ENCODE results near the gene STEAP2.
A peak's percentile ranks its signal among the peaks of the same experiment; 100 is the strongest.
"Not testable (repeated sequence)": the region's sequence is repeated elsewhere in the genome, so short reads cannot be mapped to it uniquely, and the experiment has no call there.

STEAP2 gene

DNA sequence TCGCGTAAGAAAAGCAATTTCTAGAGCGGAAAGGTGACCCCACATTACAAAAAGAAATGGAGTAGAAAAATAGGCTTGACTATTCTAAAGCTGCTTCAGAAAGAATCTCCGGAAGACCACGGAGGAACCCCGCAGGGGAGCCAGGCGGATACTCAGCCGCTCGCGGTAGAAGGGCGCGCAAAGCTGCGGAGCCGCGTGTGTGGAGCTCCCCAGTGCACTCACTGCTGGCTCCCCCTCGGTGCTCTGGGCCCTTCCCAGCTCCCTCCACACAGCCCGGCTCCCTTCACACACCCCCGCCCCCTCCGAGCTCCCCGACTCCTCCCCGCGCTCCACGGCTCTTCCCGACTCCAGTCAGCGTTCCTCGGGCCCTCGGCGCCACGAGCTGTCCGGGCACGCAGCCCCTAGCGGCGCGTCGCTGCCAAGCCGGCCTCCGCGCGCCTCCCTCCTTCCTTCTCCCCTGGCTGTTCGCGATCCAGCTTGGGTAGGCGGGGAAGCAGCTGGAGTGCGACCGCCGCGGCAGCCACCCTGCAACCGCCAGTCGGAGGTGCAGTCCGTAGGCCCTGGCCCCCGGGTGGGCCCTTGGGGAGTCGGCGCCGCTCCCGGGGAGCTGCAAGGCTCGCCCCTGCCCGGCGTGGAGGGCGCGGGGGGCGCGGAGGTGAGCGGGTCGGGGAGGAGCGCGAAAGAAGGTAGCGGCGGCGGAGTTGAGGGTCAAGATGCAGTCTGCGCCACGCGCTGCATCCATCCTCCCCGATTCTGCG, at the start of gene STEAP2:
Gene STEAP2, plus strand, starts transcription at position 350 of the 758 bp plus-strand sequence. CDS start 13,343 bp downstream, outside the sequence.
- peak; percentile 56 for DNase-seq

GRCh38 chr7:90163534-90163933, 48.0 kb upstream of the STEAP2 start:
- no peak for DNase-seq

GRCh38 chr7:90165724-90166123, 45.8 kb upstream of the STEAP2 start:
- DNase-seq: no peak

DNA sequence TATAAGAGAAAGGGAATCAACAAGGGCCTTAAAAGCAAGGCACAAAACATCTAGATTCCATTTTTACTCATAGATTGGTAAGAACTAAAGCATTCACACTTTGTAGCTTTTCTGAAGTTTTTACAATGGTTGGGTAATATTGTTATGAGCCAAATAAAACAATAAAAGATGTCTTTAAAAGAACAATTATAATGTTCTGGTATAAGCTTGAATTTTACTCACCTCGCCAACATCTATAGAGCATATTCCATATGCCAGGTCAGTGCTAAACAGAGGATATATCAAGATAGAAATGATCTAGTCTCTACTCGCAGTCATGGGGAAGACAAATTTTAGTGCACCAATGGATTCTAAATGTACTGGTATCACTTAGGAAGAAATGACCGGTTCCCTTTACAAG, 45.4 kb upstream of the STEAP2 start:
- no peak for DNase-seq

- DNase-seq: no peak
These were observed 44.2 kb upstream of the STEAP2 start for GRCh38 chr7:90167361-90167760.

DNA sequence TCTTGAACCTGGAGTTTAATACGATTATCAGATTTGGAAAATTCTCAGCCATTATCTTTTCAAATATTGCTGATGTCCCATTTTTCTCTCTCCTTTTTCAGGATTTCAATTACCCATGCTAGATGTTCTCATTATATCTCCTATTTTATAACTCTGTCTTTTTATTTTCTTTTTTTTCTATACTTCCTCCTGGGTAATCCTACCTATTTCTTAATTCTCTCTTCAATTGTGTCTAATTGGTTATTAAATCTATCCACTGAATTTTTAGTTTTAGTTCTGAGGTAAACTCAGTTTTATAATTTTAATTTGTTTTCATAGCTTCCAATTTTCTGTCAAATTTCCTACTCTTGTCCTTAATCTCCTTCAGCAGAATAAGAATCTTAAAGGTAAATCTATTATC, 41.6 kb upstream of the STEAP2 start:
- no peak for DNase-seq

GRCh38 chr7:90172121-90172520, 39.4 kb upstream of the STEAP2 start:
- no peak for DNase-seq

GRCh38 chr7:90172624-90173023, 38.9 kb upstream of the STEAP2 start:
- no peak for DNase-seq

DNA sequence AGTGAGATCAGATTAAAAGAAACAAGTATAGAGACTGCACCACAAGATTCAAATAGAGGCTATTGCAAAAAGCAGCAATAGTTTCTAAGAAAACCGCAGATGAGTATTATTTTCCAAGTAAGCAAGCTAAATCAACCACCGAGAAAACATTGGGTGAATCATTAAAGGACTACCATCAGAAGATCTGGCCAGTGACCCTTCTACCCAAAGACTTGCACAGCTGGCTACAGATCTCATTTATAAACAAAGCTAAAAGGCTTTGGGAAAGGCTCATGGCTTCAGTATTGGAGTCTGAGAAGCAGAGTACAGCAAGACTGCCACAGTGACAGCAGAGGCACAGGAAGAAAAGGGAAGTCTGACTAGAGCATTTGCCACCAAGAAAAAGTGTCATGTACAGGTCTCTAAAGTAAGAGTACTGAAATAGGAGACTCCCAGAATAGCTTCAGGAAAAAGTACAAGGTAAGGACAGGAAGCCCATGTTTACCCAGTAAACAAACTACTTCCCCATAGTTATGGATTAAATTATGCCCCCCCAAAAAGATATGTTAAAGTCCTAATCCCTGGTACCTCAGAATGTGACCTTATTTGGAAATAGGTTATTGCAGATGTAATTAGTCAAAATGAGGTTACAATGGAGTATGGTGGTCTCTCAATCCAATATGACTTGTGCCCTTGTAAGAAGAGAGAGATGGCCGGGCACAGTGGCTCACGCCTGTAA, 38.3 kb upstream of the STEAP2 start:
- no peak for DNase-seq

DNA sequence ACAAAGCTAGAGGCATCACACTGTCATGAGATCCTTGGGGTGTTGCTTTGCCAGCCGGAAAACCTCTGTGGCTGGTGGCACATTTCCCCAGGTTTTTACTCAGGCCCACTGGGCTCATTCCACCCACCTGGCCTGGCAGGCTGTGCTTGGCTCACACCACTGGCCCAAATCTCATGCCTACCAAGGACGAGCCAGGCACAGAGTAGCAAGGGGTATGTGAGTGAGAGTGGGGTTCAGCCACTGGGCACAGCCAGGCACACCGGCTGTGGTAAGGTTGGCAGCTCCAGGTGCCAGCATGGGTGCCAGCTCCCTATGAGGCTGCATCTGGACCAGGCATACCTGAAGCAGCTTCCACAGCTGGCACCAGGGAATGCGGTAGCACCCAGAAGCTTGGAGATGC, 35.9 kb upstream of the STEAP2 start:
- DNase-seq: no peak

GRCh38 chr7:90176195-90176594, 35.3 kb upstream of the STEAP2 start:
- DNase-seq: no peak

GRCh38 chr7:90178166-90178565, 33.4 kb upstream of the STEAP2 start:
- no peak for DNase-seq

DNA sequence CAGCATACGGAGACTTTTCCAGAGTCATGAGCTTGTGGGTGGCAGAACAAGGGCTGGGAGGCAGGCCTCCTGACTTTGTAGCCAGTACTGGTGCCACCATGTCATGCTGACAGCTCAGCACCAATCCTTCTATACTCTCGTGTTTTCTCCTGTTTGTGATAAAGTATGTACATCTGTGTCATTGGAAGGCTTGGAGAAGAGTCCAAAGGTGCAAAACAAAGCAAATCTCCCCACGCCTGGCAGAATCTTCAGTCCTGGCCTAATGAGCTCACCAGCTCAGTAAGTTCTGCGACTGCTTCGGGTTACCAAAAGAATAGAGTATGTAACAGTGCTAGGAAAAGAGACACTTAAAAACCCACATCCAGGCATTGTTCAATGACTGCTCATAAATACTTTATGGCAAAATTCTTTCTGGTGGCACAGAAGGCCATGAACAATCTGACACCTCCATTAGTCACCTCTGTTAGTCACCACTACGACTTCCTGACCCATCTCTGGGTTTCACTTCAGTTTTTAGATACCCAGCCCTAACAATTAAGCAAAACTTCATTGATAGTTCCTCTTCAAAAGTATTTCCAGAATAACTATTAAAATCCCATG, 32.8 kb upstream of the STEAP2 start:
- DNase-seq: peak; percentile 16

GRCh38 chr7:90180011-90180585, 31.4 kb upstream of the STEAP2 start:
- no peak for DNase-seq

DNA sequence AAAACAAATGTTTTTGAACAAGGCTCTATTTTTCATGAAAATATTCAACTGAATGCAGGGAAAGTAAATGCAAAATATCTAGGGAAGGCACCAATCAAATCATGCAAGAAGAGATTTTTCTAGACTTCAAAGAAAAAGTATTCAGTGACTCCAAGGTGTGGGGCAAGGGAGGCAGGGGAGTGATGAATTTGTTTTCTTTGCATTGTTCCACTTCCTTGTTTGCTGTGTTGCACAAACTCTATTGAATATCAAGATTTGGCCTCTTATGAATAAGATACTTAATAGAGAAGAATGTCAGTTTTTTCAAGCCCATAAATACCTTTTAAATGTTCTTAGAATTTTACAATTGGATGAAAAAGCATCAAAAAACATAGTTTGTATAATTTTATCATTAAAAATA, 30.9 kb upstream of the STEAP2 start:
- no peak for DNase-seq

DNA sequence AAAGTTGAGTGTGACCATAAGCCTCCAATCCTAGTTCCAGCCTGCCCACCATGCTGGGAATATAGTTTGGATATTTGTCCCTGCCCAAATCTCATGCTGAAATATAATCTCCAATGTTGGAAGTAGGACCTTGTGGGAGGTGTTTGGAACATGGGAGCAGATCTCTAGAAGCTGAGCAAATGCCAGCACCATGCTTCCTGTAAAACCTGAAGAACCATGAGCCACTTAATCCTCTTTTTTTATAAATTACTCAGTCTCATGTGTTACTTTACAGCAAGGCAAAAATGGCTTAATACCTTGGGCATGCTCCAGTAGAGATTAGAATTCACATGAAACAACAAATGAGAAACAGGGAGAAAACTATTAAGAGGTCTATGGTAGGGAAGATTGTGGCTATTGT, 30.1 kb upstream of the STEAP2 start:
- no peak for DNase-seq

DNA sequence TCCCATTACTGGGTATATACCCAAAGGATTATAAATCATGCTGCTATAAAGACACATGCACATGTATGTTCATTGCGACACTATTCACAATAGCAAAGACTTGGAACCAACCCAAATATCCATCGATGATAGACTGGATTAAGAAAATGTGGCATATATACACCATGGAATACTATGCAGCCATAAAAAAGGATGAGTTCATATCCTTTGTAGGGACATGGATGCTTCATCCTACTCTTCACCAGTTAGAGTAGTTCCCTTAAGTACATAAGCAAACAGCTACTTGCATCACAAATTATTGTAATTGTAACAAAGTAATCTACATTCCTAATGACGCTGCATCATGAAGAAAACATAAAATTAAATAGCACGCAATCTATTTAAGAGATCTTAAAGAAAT, 25.2 kb upstream of the STEAP2 start:
- not testable (repeated sequence) for DNase-seq

DNA sequence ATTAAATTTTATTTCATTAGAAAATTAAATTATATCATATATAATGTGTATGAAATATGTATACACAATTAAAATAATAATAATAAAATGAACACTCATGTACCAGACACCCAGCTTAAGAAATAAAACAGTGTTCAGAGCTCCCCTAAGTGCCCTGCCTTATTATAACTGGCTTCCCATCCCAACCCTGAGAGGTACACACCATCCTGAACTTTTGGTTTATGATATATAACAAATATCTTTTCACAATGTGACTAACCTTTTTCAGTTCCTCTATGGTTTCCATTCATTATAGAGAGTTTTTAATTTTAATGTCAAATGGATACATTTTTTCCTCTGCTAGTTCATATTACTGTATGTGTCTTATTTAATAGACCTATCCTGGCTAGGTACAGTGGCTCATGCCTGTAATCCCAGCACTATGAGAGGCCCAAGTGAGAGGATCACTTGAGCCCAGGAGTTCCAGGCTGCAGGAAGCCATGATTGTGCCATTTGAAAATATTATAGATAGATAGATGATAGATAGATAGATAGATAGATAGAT, 24.0 kb upstream of the STEAP2 start:
- DNase-seq: no peak

DNA sequence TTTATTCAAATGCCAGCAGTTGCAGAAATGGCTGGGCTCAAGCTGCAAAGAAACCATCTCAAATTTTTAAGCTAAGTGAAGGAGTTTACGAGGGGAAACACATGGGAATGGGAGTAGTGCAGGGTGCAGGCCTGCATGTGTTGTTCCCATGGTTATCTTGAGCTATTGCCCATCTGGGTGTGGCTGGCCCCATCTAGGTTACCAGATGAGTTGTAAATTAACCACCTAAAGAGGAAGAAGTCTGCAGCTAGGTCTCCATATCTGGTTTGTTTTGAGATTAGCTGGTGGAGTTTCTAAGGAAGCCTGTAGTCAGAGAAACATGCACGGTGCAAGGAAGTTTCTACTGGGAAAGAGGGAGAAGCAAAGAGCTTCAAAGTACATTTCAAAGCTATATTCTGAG, 23.3 kb upstream of the STEAP2 start:
- no peak for DNase-seq

GRCh38 chr7:90190995-90191394, 20.5 kb upstream of the STEAP2 start:
- no peak for DNase-seq

- no peak for DNase-seq
These were observed 19.9 kb upstream of the STEAP2 start for GRCh38 chr7:90191648-90192047.

GRCh38 chr7:90192876-90193750, 18.4 kb upstream of the STEAP2 start:
- no peak for DNase-seq
